Fibroblast of lung (primary cell): ENCODE measurements around the gene KCNQ4.

Experiments used
- CTCF ChIP-seq, 2 donors: IDR thresholded peaks in 1 of 2; conservative IDR thresholded peaks in 1 of 2; 1 replicate in 1 of 2; 2 replicates in 1 of 2; pipeline ENCODE4 v1.5.1; 2011 to 2012; ENCODE audit warnings: low read length in 2 of 2, control low read depth in 1 of 2, inconsistent platforms in 1 of 2, low read depth in 1 of 2, mild to moderate bottlenecking in 1 of 2
- EZH2 ChIP-seq: IDR thresholded peaks from 2 replicates; pipeline ENCODE4 v1.5.1; 2012; ENCODE audit warnings: low read length, control low read depth, mild to moderate bottlenecking; ENCODE audit errors: missing control alignments

- TF ChIP-seq EZH2 = no peak
- no peak for TF ChIP-seq CTCF (conservative IDR thresholded peaks at IDR 0.05 in 1 of 2, IDR thresholded peaks at IDR 0.05 in 1 of 2; ENCODE audit: low read depth in 1 of 2, low read length in 2 of 2)
Measured at GRCh38 chr1:40798366-40799281, 15.0 kb downstream of the KCNQ4 start.
